ENCODE results near the gene SYNDIG1.

Gene SYNDIG1

DNA sequence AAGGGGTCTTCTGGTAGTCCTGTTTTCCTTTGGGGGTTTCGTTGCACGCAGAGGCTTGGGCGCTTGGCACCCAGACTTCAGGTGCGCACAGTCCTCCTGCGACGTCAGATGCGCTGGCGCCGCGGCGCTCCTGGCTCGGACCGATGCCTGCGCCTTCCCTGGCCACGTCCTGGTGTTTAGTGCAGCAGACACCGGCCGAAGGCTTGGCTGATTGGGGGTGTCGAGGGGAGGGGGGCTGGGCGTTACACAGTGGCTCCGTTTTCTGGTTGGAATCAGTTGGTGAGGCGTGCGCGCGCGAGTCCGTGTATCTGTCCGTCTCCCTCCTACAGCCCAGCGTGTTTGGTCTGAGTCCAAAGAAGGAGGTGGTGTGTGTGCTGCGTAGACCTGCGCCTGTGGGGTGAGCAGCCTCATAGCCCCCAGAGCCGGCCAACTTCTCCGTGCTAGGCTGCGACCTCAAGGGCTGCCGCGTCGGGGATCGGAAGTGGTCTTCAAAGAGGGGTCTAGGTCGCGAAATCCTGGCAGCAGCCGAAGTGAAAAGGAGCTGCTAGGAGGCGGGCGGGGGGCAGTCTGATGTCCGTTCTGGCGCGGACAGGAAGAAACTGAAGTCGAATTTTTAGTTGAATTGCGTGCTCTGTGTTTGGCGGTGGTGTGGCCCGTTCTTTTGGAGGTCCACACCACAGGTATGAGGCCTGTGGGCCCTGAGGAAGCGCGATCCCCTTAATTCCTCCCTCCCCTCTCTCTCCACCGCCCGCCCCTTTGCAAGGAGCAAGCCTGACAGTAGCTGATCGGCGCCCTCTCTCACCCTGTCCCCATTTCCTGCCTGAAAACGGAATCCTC lies 1.5 kb downstream of the SYNDIG1 start:
- TF ChIP-seq, protein P1, sequence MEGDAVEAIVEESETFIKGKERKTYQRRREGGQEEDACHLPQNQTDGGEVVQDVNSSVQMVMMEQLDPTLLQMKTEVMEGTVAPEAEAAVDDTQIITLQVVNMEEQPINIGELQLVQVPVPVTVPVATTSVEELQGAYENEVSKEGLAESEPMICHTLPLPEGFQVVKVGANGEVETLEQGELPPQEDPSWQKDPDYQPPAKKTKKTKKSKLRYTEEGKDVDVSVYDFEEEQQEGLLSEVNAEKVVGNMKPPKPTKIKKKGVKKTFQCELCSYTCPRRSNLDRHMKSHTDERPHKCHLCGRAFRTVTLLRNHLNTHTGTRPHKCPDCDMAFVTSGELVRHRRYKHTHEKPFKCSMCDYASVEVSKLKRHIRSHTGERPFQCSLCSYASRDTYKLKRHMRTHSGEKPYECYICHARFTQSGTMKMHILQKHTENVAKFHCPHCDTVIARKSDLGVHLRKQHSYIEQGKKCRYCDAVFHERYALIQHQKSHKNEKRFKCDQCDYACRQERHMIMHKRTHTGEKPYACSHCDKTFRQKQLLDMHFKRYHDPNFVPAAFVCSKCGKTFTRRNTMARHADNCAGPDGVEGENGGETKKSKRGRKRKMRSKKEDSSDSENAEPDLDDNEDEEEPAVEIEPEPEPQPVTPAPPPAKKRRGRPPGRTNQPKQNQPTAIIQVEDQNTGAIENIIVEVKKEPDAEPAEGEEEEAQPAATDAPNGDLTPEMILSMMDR (IDR thresholded peaks at IDR 0.05; ENCODE audit: low read depth, low read length) = no peak
- DNase-seq (ENCODE audit: extremely low read depth, low read depth) = no peak

DNA sequence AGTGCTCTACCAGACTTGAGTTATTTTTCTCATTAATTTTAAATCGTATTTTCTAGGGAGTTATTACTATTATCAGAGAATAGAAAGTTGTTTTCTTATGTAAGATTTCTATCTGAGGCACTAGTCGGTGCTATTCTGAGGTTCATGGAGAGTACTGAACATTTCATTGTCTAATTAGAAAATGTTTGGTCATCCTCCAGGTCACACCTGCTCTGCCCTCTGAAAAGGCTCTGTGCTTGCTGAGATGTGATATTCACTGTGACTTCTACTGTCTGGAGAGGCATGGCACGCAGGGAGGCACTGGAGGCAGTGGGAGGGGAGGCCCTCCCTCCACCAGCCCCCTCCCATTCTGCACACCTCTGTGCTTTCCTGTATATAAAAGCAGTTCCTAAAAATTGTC lies 3.0 kb downstream of the SYNDIG1 start:
- no peak for DNase-seq (ENCODE audit: extremely low read depth, low read depth)
- TF ChIP-seq, protein P1 (IDR thresholded peaks at IDR 0.05; ENCODE audit: low read depth, low read length) = no peak

DNA sequence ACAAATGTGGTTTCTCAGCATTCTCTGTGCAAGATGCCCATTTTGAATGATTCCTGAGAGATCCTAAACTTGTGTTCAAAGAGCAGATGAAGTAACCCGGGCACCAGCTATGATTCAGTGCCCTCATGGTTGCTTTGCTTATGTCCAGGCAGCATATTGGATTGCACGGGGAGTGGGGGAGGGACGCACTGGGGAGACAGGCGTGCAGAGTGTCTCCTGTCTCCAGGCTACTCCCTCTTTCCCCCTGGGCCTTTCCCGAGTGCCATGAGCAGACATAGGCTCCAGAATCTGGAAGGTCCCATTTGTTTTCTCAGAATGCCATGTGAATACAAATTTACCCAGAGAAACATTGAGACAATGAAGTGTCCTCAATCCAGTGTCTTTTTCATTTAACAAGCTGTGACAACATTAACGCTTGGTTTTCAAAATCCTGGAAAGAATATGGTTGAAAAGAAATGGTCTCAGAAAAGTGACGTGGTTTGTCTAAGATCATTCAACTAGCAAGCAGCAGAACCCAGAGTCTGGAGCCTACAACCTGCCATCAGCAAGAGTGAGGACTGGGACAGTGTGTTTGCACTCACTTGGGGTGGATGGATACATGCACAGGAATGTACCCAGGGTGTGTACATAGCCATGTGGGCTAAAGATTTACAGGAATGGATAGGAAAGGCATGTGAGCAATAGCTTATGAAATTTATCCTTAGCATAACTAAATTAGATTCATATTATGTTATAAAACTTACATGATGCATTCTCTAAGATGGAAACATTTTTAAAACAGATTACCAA lies 4.2 kb downstream of the SYNDIG1 start:
- TF ChIP-seq, protein P1 (IDR thresholded peaks at IDR 0.05; ENCODE audit: low read depth, low read length) = no peak
- DNase-seq (ENCODE audit: extremely low read depth, low read depth) = no peak

DNA sequence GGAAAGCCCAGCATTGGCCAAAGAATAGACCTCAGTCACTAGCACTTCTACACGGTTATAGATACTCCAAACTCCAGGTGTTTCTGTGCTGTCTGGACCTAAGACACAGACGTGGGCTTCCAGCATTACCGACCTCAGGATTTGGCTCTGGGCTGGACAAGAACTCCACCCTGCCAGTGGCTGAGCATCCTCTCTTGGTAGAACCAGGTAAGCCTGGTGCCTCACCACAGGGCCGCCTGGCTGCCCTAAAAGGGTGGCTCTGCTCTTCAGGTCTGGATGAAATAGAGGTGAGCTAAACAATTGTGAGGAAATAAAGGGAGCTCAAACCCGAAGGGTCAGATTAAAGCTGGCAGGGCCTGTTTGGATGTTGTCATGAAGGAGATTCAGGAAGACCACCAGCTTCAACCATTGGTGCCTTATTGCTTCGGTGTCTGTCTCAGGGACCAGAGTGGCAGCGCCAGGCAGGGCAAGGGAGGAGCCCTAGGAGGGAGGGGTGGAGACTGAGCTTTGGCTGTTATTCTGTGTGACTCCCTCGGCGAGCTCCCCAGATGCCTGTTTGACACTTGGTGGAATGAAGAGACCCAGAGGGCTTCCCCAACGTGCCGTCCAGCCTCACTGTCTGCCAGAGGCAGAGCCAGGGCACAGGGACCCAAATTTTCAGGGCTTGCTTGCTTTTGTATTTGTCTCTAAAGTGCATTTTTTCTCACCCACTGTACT lies 8.6 kb downstream of the SYNDIG1 start:
- DNase-seq (ENCODE audit: extremely low read depth, low read depth) = no peak
- TF ChIP-seq, protein P1 (IDR thresholded peaks at IDR 0.05; ENCODE audit: low read depth, low read length) = no peak

DNA sequence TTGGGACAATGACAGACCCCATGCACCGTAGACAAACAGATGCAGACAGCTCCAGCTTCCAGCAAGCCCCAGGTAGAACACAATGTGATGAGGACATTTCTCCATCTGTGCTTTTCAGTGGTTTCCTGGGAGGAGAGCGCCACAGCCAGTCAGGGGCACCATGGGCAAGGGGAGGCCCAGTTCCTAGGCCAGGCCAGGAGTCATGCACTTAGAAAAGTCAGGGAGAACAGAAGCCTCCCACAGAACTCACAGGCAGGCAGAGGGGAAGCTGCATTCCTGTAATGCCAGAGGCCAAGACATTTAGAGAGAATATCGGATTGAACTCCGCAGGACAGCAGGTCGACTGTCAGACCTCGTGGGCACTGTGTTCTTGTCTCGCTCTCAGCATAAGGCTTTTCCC lies 9.2 kb downstream of the SYNDIG1 start:
- DNase-seq (ENCODE audit: extremely low read depth, low read depth) = no peak
- TF ChIP-seq, protein P1 (IDR thresholded peaks at IDR 0.05; ENCODE audit: low read depth, low read length) = no peak

DNA sequence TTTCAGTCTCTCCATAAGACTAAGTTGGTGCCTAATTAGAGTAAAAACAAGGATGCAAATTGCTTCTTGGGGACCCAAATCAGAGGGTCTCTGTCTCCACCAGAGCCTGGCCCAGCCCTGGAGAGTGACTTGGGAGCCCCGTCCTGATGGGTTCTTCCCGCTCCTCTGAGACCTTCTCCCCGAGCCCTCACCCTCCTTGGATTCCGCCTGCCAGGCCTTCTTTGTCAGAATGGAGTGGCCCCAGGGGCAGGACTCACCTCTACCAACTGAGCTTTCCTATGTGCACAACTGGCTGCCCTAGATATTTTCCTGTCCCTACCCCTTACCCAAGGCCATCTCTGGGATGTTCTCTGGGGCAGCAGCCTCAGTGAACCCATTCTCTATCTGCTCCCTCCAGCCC lies 9.7 kb downstream of the SYNDIG1 start:
- no peak for DNase-seq (ENCODE audit: extremely low read depth, low read depth)
- TF ChIP-seq, protein P1 (IDR thresholded peaks at IDR 0.05; ENCODE audit: low read depth, low read length) = no peak
